ENCODE measurements around the gene PTTG1.
A peak's percentile ranks its signal among the peaks of the same experiment; 100 is the strongest.

PTTG1 gene

DNA sequence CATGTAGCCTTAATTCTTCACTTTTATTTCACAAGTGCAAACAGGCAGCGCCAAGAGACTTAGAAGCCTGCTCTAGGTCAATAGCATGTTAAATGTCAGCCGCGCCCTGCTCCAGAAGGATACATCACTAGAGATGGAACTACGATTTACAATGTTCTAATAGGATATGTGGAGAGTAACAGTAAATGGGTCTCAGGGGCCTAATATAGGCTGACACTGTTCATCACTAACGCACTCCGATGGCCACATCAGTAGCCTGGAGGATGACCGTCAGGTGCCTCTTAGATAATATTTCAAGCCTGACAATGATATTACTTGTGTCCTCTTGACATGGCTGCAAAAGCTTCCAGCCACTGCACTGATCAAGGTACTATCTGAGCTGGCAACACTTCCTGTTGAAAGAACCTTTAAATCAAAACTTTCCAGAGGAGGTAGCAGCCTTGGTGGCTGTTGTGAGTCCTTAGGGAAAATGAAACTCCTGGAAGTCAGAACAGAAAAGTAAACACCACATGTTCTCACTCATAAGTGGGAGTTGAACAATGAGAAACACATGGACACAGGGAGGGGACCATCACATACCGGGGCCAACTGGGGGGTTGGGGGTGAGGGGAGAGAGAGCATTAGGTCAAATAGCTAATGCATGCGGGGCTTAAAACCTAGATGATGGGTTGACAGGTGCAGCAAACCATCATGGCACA, 35.0 kb downstream of the PTTG1 start:
- no peak for DNase-seq

GRCh38 chr5:160457252-160457651, 35.6 kb downstream of the PTTG1 start:
- DNase-seq, result no peak

DNA sequence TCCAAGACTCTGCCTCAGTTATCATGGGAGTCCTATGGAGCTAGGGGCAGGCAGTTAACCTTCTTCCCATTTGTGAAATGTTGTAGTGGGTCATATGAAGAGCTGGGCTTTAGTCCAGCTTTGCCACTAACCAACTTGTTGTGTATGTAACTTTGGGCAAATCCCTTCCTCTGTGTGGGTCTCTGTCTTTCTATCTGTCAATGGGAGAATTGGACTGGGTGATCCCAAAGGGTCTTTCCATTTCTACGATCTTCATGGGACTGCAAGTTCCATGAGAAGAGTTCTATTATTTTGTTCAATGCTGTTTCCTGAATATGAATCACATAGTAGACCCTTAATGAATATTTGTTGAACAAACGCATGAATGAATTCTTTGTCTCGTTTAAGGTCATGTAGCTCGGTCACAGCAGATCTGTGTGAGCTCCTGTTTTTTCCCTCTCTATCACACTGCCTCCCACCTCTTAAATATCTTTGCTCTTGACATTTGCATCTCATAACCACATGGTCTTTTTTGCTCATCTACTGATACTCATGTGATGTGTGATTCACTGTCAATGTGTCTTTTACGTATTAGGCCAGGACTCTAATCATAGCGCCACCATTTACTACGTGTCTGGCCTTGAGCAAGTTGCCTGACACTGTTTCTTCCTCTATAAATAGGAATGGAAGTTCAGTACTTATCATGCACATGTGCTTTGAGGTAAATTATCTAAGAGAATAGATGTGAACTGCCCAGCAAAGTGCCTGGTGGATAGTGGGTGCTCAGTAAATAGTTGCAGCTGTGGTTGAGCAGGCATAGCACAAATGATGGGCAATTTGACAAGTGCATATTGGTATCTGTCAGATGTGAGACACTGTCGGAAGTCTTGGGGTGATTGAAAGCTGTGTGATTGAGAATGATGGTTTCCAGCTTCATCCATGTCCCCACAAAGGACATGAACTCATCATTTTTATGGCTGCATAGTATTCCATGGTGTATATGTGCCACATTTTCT, 37.4 kb downstream of the PTTG1 start:
- DNase-seq, result no peak

DNA sequence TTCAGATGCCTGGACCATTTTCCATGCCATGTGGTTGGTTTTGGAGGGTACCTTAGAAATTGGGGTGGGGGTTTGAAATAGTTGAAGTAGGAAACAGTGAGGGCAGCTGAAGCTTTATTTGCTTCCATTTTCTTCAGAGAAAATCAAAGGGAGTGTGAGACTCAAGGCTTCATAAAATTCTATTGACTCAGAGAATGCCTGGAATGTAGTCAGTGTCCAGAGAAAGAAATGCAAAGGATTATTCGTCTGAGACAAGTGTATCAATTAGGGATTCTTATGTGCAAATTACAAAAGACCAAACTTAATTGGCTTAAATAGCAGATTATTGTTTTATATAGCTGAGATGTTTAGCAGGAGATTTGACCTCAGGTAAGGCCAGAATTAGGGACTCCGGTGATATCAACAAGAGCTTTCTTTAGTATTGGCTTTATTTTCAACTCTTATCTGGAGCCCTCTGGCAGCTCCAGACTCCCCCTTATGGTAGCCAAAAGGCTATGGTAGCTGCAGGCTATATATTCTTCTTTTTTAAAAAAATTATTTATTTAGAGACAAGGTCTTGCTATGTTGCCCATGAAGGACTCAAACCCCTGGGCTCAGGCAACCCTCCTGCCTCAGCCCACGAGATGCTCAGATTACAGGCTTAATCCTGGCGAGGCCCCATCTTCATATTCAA, 38.9 kb downstream of the PTTG1 start:
- DNase-seq, result no peak

- DNase-seq, result no peak
Measured at GRCh38 chr5:160461378-160461777, 39.7 kb downstream of the PTTG1 start.

DNA sequence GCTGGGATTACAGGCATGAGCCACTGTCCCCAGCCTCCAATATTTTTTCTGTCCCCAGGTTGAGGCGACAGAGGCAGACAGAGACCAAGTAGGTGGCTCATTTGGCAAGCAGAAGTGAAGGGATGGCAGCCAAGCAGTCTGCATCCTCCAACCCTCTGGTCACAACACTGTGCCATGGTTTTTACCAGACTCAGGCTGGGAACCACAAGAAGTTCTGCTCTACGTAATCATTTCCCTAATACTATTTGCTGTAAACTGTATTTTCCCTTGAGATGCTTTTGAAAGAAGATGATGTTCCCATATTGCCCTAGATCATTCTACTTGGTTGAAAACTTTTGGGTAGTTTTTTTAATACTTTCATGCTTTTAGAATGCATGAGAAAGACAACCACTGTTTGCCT, 40.5 kb downstream of the PTTG1 start:
- DNase-seq, result no peak

- no peak for DNase-seq
Measured at GRCh38 chr5:160463227-160463626, 41.6 kb downstream of the PTTG1 start.

DNA sequence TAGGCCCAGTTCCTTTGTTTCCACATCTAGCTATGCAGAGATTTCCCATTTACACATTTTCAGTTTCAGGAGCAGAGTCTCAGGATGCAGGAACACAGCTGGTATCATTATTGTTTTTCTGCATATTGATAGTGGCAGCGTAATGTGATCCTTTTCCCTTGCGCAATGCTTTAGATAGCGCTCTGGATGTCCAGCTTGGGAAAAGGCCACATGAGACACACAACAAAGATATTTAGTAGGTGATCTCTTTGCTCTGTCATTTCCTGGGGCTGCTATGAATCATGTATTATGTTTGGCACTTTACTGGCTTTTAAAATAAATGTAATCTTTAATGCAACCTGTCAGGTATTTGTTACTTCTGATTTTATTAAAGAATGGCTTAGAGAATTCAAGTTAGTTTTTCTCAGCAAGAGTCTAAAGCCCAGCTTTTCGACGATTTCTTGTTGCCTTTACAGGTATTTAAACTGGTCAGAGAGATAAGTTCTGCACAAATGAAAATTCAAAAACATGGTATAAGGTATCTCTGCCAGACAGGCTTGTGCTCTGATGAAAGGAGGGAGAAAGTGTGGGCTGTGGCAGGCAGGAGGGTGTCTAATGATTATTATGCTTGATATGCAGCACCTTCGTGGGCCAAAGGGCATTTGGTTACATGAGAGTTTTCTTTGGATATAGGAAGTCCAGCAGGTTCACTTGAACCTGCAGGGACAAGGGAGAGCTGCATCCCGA, 42.2 kb downstream of the PTTG1 start:
- peak; percentile 79 for DNase-seq

DNA sequence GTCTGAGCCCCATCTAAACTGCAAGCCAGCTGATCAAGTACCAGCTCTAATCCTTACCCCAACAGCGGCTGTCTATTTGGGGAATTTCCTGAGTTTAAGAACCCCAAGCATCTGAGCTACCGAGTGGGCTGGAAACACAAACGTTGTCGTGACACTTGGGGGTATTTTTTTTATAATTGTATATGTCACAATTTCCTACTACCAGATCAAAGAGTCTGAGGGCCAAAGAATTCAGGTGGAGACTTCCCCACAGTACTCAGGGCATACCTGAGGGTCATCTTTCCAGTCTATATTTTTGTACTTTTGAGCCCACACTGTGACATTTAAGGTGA, 42.8 kb downstream of the PTTG1 start:
- DNase-seq, result no peak

GRCh38 chr5:160466116-160466515, 44.5 kb downstream of the PTTG1 start:
- DNase-seq, result no peak

DNA sequence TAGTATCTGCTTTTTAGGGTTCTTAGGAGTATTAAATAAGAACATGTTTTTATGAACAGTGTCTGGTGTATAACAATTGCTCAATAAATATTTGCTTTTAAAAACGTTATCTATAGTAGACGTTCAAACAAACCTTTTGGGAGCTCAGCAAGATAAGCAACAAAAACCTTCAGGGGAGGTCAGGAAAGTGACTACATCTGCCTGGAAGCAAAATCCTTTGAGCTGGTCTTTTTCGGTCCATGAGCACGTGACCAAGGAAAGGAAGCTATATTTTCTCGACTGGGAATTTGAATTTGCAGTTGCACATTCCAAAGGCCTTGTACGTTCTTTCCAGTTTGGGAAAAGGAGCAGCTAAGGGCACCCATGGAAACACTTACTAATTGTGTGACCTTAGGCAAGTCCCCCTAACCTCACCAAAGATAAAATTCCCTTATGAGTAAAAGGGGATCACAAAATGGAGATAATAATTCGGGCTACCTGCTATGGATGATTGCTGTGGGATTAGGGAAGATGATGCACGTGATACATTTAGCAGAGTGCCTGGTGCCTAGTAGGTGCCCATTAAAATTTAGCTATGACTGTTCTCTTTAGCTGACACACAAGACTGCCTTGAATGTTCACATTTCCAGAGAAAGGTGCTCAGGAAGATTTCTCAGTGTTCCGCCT, 45.4 kb downstream of the PTTG1 start:
- DNase-seq, result peak; percentile 36

DNA sequence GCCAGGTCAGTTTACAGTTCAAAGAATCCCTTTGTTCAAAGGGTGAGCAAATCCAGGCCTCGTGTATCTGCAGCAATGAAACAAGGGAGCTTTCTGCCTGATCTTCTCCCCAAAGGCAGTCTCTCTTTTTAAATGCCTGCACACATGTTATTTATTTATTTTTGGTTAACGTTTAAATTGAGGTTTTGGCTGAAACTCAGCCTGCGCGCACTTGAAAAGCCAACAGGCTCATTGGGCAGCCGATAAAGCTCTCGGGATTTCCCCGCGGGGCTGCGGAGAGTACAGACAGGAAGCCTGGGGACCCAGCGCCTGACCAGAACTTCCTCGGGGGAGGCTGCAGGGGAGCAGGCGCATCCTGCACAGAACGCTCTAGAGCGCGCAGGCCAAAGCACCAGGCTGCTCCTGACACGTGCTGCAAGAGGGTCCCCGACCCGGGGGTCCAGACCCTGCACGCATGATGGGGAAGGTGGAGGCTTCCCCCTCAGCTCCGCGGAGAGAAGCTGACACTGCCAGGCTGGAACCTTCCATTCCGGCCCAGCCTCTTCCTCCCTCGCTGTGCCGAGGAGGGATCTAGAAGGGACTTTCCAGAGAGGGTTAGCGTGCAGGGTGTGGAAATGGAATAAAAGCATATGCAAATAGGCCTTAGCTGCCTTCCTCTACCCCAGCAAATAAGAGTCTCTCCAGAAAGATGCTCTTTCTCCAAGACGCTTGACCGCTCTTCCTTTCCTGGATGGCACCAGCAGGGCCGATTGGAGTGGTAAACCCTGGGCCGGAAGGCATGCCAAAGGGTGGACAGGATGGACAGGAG, 46.1 kb downstream of the PTTG1 start:
- DNase-seq, result peak; percentile 81

DNA sequence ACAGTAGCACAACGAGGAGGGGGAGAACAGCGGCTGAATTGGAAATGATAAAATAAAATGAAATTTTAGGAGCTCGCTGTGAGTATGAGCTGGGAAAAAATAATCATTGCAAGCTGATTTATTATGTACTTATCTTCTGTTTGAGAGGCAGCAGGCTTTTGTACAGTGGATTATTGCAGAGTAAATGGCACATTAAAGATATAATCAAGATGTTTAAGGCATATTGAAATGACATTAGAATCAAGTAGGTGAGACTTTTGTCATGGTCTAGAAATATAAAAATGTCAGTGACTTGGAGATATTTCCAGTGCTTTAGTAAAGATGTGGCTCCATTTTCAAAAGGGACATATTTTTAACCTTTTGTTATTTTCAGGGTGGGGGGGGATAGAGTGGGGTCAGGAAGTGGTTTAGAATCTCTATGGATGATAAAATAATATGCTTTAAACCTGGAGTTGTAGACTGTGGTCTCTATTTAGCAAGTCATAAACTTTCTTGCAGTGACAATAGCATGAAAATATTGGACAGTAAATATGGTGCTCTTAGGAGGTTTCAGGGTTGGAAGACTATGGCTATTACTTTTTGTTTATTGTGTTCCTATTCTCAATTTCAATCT, 46.8 kb downstream of the PTTG1 start:
- no peak for DNase-seq

- DNase-seq, result no peak
Measured at GRCh38 chr5:160469156-160470144, 47.8 kb downstream of the PTTG1 start.

DNA sequence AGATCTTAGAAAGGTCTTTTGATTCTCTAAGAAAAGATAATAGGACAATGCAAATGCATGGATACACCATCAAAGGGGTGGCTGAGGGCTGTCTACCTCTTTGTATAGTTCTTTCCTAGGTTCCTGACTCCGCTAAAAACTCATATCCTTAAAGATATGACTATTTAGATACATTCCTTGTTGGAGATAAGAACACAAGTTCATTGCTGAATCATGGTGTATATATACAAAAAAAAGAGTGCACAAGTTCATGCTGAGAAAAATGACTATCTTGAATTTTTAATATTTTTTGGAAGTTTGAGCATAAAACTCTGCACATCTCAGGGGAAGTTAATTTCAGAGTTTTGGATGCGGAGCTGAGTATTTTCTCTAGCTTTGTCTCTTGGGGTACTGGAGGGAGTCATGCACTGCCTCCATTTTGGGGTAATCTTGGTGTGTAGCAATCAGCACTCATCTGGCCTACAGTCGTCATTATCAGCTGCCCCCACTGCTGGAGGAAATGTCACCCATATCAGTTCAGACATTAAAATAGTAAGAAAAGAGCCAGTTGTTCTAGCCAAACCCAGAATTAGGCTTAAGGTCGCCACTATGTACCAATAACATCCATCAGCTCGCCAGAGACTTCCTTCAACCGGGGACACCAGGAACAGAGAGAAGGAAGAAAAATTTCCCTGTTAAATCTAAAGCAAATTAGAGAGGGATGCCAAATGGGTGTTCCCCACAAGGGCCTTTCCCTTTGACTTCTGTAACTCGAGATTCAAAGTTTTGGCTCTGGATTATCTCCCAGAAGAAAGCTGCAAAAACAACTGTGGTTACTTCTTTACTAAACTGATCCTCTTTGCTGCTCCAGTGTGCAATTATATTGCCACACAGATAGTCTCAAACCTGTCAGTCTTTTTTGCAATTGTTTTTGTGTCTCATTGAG, 49.0 kb downstream of the PTTG1 start:
- peak; percentile 10 for DNase-seq

DNA sequence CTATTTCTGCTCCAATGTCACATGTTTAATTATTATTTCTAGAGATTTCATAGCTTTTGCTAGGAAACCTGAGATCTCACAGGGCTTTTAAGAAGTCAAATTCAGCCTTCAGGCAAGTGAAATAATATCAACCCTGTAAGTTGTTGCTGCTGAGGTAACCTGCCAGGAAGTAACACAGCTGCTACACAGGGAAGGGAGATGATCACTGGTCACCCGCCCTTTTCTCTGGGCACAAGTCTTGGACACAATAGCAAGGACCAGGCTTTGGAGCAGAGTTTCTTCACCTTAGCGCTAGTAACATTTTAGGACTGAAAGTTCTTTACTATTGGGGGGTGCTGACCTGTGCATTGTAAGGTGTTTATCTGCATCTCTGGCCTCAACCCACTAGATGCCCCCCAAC, 50.1 kb downstream of the PTTG1 start:
- no peak for DNase-seq

GRCh38 chr5:160472482-160472881, 50.8 kb downstream of the PTTG1 start:
- DNase-seq, result no peak

DNA sequence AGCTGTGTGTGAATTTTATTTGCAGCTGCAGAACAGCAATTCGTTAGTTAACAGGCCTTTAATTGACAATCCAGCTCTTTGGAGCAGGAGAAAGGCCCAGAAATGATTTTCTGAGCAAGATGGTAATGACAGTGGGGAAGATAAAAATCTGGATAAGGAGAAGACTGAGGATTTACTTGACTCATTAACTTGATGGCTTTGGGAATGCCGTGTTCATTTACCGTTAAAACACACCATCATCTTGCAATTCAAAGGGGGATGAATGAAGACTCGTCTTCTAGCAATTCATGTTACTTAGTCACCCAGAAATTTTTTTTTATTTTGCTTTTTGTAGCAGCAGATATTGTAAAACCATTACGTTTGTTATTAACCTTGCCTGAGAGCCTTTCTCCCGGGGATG, 52.0 kb downstream of the PTTG1 start:
- peak; percentile 26 for DNase-seq

DNA sequence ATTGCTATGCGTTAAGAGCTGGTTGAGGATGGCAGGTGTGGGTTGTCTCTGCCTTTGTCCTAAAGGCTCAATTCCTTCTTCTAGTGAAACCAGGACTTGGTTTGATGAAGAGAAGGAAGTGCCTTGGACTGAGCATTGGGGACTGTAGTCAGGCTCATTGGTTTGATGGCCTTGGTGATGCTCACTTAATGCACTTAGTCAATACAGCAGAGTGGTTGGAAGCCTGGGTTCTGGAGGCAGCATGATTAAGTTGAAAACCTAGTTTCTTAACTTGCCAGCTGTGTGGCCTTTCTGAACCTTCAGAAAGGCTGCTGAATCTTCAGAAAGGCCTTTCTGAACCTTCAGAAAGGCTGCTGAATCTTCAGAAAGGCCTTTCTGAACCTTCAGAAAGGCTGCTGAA, 52.4 kb downstream of the PTTG1 start:
- DNase-seq, result no peak
